ENCODE data around the gene TEFM. TPM values are rescaled to one million over a fixed set of nuclear protein-coding genes. Genes with fewer than 3 reads are reported as not detected.
"Not testable (repeated sequence)": the region's sequence is repeated elsewhere in the genome, so short reads cannot be mapped to it uniquely, and the experiment has no call there.

The TEFM gene
- total and polyA plus RNA-seq, 2 experiments from 2014 or later: 14.2 to 19.2 TPM

DNA sequence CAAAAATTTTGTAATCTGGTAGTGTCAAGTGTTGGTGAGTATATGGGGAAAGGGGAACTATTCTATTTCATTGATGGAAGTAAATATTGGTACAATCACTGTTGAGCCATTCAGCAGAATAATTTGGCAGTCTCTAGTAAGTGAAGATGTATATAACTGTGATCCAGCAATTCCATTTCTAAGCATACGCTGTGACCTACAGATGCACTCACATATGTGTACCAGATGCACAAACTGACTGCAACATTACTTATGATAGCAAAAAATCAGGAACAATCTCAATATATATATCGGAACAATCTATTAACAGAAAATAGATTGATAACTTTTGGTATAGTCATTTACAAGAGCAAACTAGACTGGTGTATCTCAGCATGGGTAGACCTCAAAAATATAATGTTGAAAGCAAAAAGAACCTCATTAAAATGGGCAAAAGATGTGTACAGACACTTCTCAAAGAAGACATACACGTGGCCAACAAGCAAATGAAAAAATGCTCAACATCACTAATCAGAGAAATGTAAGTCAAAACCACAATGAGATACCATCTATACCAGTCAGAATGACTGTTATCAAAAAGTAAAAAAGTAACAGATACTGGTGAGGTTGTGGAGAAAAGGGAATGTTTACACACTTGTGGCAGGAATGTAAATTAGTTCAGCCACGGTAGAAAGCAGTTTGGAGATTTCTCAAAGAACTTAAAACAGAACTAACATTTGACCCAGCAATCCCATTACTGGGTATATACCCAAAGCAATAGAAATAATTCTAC, 36.5 kb upstream of the TEFM start:
- no peaks in the 10 kb centered on the region for H3K4me1 ChIP-seq (ENCODE audit: insufficient read depth)
- no peak overlapping the region for H2AFZ ChIP-seq
- 62% methylated on average over 4 of the region's 4 CpGs for WGBS (ENCODE audit: low lambda C conversion rate, missing lambda C conversion rate)

DNA sequence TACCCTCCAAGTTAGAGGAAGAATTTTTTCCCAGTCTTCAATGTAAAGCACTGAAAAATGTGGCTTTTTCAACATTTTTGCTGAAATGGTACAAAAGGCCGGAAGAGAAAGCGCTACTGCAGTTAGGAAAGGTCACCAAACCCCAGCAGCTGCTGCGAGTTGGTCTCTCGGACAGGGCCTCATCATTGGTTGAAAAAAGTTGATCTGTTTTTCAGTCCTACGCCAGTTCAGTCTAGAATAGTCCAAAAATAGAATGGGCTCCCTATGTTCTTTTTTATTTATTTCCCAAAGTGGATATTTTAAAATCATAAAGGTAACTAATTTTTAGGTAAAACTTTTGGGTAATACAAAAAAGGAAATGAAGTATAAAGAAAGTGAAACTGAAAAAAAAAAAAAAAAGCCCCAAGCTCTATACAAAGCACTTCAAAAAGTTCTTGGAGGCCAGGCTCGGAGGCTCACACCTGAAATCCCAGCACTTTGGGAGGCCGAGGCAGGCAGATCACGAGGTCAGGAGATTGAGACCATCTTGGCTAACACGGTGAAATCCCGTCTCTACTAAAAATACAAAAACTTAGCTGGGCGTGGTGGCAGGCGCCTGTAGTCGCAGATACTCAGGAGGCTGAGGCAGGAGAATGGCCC, 33.1 kb upstream of the TEFM start:
- H3K4me3 ChIP-seq: no peak overlapping the region
- H3K9me3 ChIP-seq (ENCODE audit: low read depth): no peaks in the 10 kb centered on the region
- H3K79me2 ChIP-seq: no peaks in the 10 kb centered on the region
- no peak overlapping the region for H3K4me2 ChIP-seq
- H3K27ac ChIP-seq: no peak overlapping the region
- H4K20me1 ChIP-seq (ENCODE audit: insufficient read depth, poor library complexity, severe bottlenecking): no peaks in the 10 kb centered on the region
- H3K27me3 ChIP-seq: no peaks in the 10 kb centered on the region
- TF ChIP-seq EZH2phosphoT487 (IDR thresholded peaks at IDR 0.05; ENCODE audit: low read depth, severe bottlenecking, unreplicated experiment) (no peak), EZH2 (IDR thresholded peaks at IDR 0.05; ENCODE audit: borderline replicate concordance) (no peak)
- TF ChIP-seq, protein P1, sequence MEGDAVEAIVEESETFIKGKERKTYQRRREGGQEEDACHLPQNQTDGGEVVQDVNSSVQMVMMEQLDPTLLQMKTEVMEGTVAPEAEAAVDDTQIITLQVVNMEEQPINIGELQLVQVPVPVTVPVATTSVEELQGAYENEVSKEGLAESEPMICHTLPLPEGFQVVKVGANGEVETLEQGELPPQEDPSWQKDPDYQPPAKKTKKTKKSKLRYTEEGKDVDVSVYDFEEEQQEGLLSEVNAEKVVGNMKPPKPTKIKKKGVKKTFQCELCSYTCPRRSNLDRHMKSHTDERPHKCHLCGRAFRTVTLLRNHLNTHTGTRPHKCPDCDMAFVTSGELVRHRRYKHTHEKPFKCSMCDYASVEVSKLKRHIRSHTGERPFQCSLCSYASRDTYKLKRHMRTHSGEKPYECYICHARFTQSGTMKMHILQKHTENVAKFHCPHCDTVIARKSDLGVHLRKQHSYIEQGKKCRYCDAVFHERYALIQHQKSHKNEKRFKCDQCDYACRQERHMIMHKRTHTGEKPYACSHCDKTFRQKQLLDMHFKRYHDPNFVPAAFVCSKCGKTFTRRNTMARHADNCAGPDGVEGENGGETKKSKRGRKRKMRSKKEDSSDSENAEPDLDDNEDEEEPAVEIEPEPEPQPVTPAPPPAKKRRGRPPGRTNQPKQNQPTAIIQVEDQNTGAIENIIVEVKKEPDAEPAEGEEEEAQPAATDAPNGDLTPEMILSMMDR (IDR thresholded peaks at IDR 0.05; ENCODE audit: poor library complexity): no peak
- 92% methylated on average over 13 of the region's 13 CpGs for WGBS (ENCODE audit: low lambda C conversion rate, missing lambda C conversion rate)
- no peak for DNase-seq (ENCODE audit: low spot score)
- H2AFZ ChIP-seq: no peak overlapping the region
- H3K4me1 ChIP-seq (ENCODE audit: insufficient read depth): no peaks in the 10 kb centered on the region
- H3K36me3 ChIP-seq (replicated peaks; ENCODE audit: insufficient read depth, low read depth): no peaks in the 10 kb centered on the region
- no peaks in the 10 kb centered on the region for H3K9me2 ChIP-seq (replicated peaks; ENCODE audit: insufficient read depth)

More for the DNA sequence above, 36.5 kb upstream of the TEFM start:
- Histone ChIP-seq H3K9me2 (replicated peaks; ENCODE audit: insufficient read depth) (no peaks in the 10 kb centered on the region), H3K4me3 (no peak overlapping the region), H4K20me1 (ENCODE audit: insufficient read depth, poor library complexity, severe bottlenecking) (no peaks in the 10 kb centered on the region), H3K79me2 (no peaks in the 10 kb centered on the region), H3K36me3 (replicated peaks; ENCODE audit: insufficient read depth, low read depth) (no peaks in the 10 kb centered on the region), H3K27me3 (no peaks in the 10 kb centered on the region), H3K27ac (no peak overlapping the region), H3K4me2 (no peak overlapping the region), H3K9me3 (ENCODE audit: low read depth) (no peaks in the 10 kb centered on the region)
- DNase-seq (ENCODE audit: low spot score): no peak
- TF ChIP-seq EZH2 (IDR thresholded peaks at IDR 0.05; ENCODE audit: borderline replicate concordance) (no peak), EZH2phosphoT487 (IDR thresholded peaks at IDR 0.05; ENCODE audit: low read depth, severe bottlenecking, unreplicated experiment) (no peak)
- TF ChIP-seq, protein P1 (IDR thresholded peaks at IDR 0.05; ENCODE audit: poor library complexity): no peak

DNA sequence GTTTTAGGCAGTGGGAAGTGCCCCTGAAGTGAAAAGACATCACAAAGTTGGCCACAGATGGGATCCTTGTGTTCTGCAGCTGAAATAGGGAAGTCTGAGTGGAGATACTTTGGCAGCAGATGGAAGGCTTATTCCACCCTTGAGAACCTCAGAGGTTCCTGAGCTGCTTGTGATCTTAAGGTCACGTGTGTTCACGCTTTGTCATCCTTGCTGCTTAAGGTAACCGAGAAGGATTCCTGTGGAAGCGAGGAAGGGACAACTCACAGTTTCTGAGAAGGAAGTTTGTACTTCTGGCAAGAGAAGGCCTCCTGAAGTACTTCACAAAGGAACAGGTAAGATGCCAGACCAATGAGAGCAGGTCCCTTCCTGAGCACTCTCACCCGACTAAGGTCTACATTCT, 27.9 kb upstream of the TEFM start:
- Histone ChIP-seq H3K27me3 (no peaks in the 10 kb centered on the region), H3K4me1 (ENCODE audit: insufficient read depth) (no peaks in the 10 kb centered on the region), H3K4me2 (no peak overlapping the region), H4K20me1 (ENCODE audit: insufficient read depth, poor library complexity, severe bottlenecking) (no peaks in the 10 kb centered on the region), H3K36me3 (replicated peaks; ENCODE audit: insufficient read depth, low read depth) (no peaks in the 10 kb centered on the region), H2AFZ (no peak overlapping the region), H3K4me3 (no peak overlapping the region), H3K79me2 (no peaks in the 10 kb centered on the region), H3K27ac (no peak overlapping the region), H3K9me2 (replicated peaks; ENCODE audit: insufficient read depth) (no peaks in the 10 kb centered on the region), H3K9me3 (ENCODE audit: low read depth) (no peaks in the 10 kb centered on the region)
- no peak for DNase-seq (ENCODE audit: low spot score)
- TF ChIP-seq EZH2 (IDR thresholded peaks at IDR 0.05; ENCODE audit: borderline replicate concordance) (no peak), EZH2phosphoT487 (IDR thresholded peaks at IDR 0.05; ENCODE audit: low read depth, severe bottlenecking, unreplicated experiment) (no peak)
- TF ChIP-seq, protein P1 (IDR thresholded peaks at IDR 0.05; ENCODE audit: poor library complexity): no peak
- WGBS (ENCODE audit: low lambda C conversion rate, missing lambda C conversion rate): 78% methylated on average over 5 of the region's 5 CpGs

DNA sequence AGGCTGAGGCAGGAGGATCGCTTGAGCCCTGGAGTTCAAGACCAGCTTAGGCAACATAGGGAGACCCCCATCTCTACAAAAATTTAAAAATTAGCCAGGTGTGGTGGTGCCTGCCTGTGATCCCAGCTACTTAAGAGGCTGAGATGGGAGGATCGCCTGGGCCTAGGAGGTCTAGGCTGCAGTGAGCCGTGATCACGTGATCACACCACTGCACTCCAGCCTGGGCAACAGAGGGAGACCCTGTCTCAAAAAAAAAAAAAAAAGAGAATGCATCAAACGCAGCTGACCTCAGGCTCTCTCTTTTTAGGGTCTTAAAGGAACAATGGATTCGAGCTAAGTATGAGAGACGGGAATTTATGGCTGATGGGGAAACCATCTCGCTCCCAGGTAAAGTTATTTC, 25.5 kb upstream of the TEFM start:
- not testable (repeated sequence) for DNase-seq (ENCODE audit: low spot score); H3K27me3 ChIP-seq; H3K4me3 ChIP-seq; H3K36me3 ChIP-seq (replicated peaks; ENCODE audit: insufficient read depth, low read depth); H4K20me1 ChIP-seq (ENCODE audit: insufficient read depth, poor library complexity, severe bottlenecking); H3K27ac ChIP-seq; H3K79me2 ChIP-seq; H3K4me1 ChIP-seq (ENCODE audit: insufficient read depth); H3K4me2 ChIP-seq; H3K9me3 ChIP-seq (ENCODE audit: low read depth); H3K9me2 ChIP-seq (replicated peaks; ENCODE audit: insufficient read depth); H2AFZ ChIP-seq
- WGBS (ENCODE audit: low lambda C conversion rate, missing lambda C conversion rate): 91% methylated on average over 8 of the region's 8 CpGs

All from hepatocyte (in vitro differentiated cells).